Liver (tissue), 3 donors: ENCODE results near the gene WWOX.

Experiments
- EGR1 ChIP-seq, 2 donors: IDR thresholded peaks; 2 replicates each; pipeline ENCODE4 v1.6.1; 2016 to 2018; ENCODE audit warnings: antibody characterized with exemption in 2 of 2, low read depth in 2 of 2
- RAD21 ChIP-seq, 2 donors: IDR thresholded peaks; 2 replicates each; pipeline ENCODE4 v1.6.1; 2016; ENCODE audit warnings: antibody characterized with exemption in 2 of 2, mild to moderate bottlenecking in 2 of 2
- TAF1 ChIP-seq: conservative IDR thresholded peaks from 2 replicates; pipeline ENCODE4 v1.6.1; 2016; ENCODE audit warnings: antibody characterized with exemption, mild to moderate bottlenecking
- YY1 ChIP-seq: IDR thresholded peaks from 2 replicates; pipeline ENCODE4 v1.6.1; 2016; ENCODE audit warnings: antibody characterized with exemption, mild to moderate bottlenecking
- TF ChIP-seq, protein P1 (sequence below): fragments of 150-350 bp; IDR thresholded peaks from 2 replicates; pipeline ENCODE4 v1.5.1; 2017; ENCODE audit warnings: improper control_type of control experiment, low read depth, low read length; ENCODE audit not compliant: missing input control
- TF ChIP-seq, protein P2 (sequence below): IDR thresholded peaks from 2 replicates; pipeline ENCODE4 v1.6.1; 2016; ENCODE audit warnings: antibody characterized with exemption
- donor health status: healthy.
- donor health status: healthy.

DNA sequence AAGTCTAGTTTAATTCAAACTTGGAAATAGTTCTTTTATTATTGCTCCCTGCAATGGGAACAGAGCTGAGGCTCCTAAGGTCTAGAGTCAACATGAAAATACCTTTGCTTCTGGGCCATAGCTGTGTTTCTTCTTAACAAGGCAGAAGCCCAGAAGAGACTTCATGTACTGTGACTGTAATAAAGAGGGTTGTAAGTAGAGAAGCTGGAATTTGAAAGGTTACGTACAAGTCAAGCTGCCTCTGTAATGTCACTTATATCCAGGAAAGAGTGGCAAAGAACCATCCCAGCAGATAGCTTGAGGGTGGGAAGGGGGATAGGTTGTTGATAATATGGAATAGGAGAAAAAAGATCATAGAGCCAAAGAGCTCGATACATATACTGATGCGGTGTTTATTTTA lies 248.6 kb downstream of the WWOX start:
- TF ChIP-seq, protein P1, sequence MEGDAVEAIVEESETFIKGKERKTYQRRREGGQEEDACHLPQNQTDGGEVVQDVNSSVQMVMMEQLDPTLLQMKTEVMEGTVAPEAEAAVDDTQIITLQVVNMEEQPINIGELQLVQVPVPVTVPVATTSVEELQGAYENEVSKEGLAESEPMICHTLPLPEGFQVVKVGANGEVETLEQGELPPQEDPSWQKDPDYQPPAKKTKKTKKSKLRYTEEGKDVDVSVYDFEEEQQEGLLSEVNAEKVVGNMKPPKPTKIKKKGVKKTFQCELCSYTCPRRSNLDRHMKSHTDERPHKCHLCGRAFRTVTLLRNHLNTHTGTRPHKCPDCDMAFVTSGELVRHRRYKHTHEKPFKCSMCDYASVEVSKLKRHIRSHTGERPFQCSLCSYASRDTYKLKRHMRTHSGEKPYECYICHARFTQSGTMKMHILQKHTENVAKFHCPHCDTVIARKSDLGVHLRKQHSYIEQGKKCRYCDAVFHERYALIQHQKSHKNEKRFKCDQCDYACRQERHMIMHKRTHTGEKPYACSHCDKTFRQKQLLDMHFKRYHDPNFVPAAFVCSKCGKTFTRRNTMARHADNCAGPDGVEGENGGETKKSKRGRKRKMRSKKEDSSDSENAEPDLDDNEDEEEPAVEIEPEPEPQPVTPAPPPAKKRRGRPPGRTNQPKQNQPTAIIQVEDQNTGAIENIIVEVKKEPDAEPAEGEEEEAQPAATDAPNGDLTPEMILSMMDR: no peak
- TF ChIP-seq EGR1 (IDR thresholded peaks at IDR 0.05; ENCODE audit: low read depth in 2 of 2) (no peak), YY1 (no peak), RAD21 (IDR thresholded peaks at IDR 0.05) (no peak), TAF1 (no peak)
- TF ChIP-seq, protein P2, sequence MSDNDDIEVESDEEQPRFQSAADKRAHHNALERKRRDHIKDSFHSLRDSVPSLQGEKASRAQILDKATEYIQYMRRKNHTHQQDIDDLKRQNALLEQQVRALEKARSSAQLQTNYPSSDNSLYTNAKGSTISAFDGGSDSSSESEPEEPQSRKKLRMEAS: no peak
